Smooth muscle cell (in vitro differentiated cells): ENCODE measurements around the gene DENND2C. TPM values are rescaled to one million over a fixed set of nuclear protein-coding genes. Genes with fewer than 3 reads are reported as not detected.

Source experiments
- DNase-seq: peaks from one replicate; lab custom pipeline; 2025; ENCODE audit not compliant: unreplicated experiment; lab: John Stamatoyannopoulos, UW
- H2AFZ ChIP-seq: fragments of 200-600 bp; sonication (generic); 2 replicates; pipeline ENCODE4 v1.6.0; 2016; ENCODE audit warnings: antibody characterized with exemption, low read depth, mild to moderate bottlenecking
- H3F3A ChIP-seq: fragments of 200-600 bp; sonication (generic); 2 replicates; pipeline ENCODE4 v1.6.0; 2017; ENCODE audit warnings: antibody characterized with exemption, low read depth
- H3K27ac ChIP-seq: fragments of 200-600 bp; sonication (generic); 2 replicates; pipeline ENCODE4 v1.5.1; 2016; ENCODE audit warnings: low read depth, mild to moderate bottlenecking
- H3K27me3 ChIP-seq: fragments of 200-600 bp; sonication (generic); 2 replicates; pipeline ENCODE4 v1.6.1; 2016; ENCODE audit warnings: low read depth, mild to moderate bottlenecking
- H3K36me3 ChIP-seq: fragments of 200-600 bp; sonication (generic); 2 replicates; pipeline ENCODE4 v1.5.1; 2016; ENCODE audit warnings: low read depth
- H3K4me1 ChIP-seq: fragments of 200-600 bp; sonication (generic); 2 replicates; pipeline ENCODE4 v1.5.1; 2016; ENCODE audit warnings: low read depth
- H3K4me2 ChIP-seq: fragments of 200-600 bp; sonication (generic); 2 replicates; pipeline ENCODE4 v1.6.0; 2016; ENCODE audit warnings: mild to moderate bottlenecking
- H3K4me3 ChIP-seq: fragments of 200-600 bp; sonication (generic); 2 replicates; pipeline ENCODE4 v1.5.1; 2016; ENCODE audit warnings: mild to moderate bottlenecking
- H3K79me2 ChIP-seq: fragments of 200-600 bp; sonication (generic); 2 replicates; pipeline ENCODE4 v1.6.0; 2016; ENCODE audit warnings: low read depth, mild to moderate bottlenecking
- H3K9ac ChIP-seq: fragments of 200-600 bp; sonication (generic); 2 replicates; pipeline ENCODE4 v1.6.0; 2016; ENCODE audit warnings: low read depth
- H3K9me3 ChIP-seq: fragments of 200-600 bp; sonication (generic); replicated peaks from 2 replicates; pipeline ENCODE4 v1.5.1; 2016; ENCODE audit warnings: low read depth
- H4K20me1 ChIP-seq: fragments of 200-600 bp; sonication (generic); 2 replicates; pipeline ENCODE4 v1.6.0; 2016; ENCODE audit warnings: low read depth
- CTCF ChIP-seq: fragments of 200-600 bp; sonication (generic); IDR thresholded peaks from 2 replicates; pipeline ENCODE4 v1.5.1; 2017; ENCODE audit warnings: borderline replicate concordance, mild to moderate bottlenecking, antibody characterized with exemption; ENCODE audit not compliant: insufficient read depth, poor library complexity, severe bottlenecking
- WGBS: methylation state at CpG from one replicate; pipeline ENCODE4 v1.1.7; 2016; ENCODE audit warnings: low lambda C conversion rate; 5-methylcytosine and 5-hydroxymethylcytosine counted together
- polyA plus RNA-seq: library from polyadenylated mRNA; unstranded; fragments of >200 nt; fragmentation: Nextera tagmentation; extraction: Ambion mirVana; gene quantifications from 2 replicates; pipeline ENCODE4 v1.2.1, GENCODE V29; 2016
- total RNA-seq: library from RNA; depleted of rRNA; stranded (reverse); fragments of >200 nt; gene quantifications from 2 replicates; pipeline ENCODE4 v1.2.3, GENCODE V29; 2014

DENND2C gene
- total and polyA plus RNA-seq, 2 experiments from 2014 or later = 1.4 to 4.1 TPM

- no peaks in the 10 kb centered on the region for H3K79me2 ChIP-seq
- DNase-seq = no peak
- no peak overlapping the region for H3K4me3 ChIP-seq
- no peaks in the 10 kb centered on the region for H3K9me3 ChIP-seq
- H4K20me1 ChIP-seq = no peaks in the 10 kb centered on the region
- H3K27me3 ChIP-seq = no peaks in the 10 kb centered on the region
- 91% methylated on average over 2 of the region's 2 CpGs for WGBS
- no peak overlapping the region for H3K9ac ChIP-seq
- H3K4me1 ChIP-seq = no peaks in the 10 kb centered on the region
- H2AFZ ChIP-seq = no peak overlapping the region
- no peak overlapping the region for H3K4me2 ChIP-seq
- TF ChIP-seq CTCF = no peak
- no peaks in the 10 kb centered on the region for H3K36me3 ChIP-seq
- no peaks in the 10 kb centered on the region for H3F3A ChIP-seq
- H3K27ac ChIP-seq = no peak overlapping the region
Measured at GRCh38 chr1:114620419-114620818, 49.4 kb downstream of the DENND2C start.

GRCh38 chr1:114618606-114619005 is 51.2 kb downstream of the DENND2C start:
- no peak overlapping the region for H3K9ac ChIP-seq
- H3K36me3 ChIP-seq = no peaks in the 10 kb centered on the region
- no peaks in the 10 kb centered on the region for H3K27me3 ChIP-seq
- no peak overlapping the region for H3K4me3 ChIP-seq
- no peak for DNase-seq
- no peaks in the 10 kb centered on the region for H3K4me1 ChIP-seq
- TF ChIP-seq CTCF = no peak
- H3K27ac ChIP-seq = no peak overlapping the region
- no peaks in the 10 kb centered on the region for H3K79me2 ChIP-seq
- no peak overlapping the region for H3K4me2 ChIP-seq
- H2AFZ ChIP-seq = no peak overlapping the region
- no peaks in the 10 kb centered on the region for H3K9me3 ChIP-seq
- no peaks in the 10 kb centered on the region for H4K20me1 ChIP-seq
- H3F3A ChIP-seq = no peaks in the 10 kb centered on the region

DNA sequence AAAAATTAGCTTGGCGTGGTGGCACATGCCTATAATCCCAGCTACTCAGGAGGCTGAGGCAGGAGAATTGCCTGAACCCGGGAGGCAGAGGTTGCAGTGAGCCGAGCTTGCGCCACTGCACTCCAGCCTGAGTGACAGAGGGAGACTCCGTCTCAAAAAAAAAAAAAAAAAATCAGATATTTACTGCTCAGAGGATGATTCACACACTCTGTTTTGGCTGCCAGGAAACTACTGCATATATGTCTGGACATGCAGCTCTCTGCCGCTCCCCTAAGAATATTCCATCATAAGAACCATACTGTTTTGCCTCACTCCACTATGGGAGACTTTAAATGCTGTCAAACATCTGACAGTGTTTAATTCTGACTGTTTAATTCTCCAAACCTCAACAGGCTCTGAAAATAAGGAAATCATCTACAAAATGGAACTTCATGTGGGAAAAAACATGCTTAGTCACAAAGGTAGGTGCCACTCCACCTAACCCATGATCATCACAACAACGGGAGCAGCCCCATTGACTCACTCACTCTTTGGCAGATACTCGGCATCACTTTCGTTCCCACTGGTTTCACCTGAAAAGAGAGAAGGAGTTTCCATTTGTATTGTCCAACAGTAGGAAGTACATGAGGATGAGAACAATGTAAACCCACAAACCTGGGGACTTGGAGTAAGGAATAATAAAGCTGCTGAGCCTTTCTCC is 59.2 kb downstream of the DENND2C start:
- no peak for TF ChIP-seq CTCF
- H3K36me3 ChIP-seq = peaks cover 3% of the 10 kb centered on the region
- DNase-seq = no peak

GRCh38 chr1:114609826-114610225 is 60.0 kb downstream of the DENND2C start:
- Histone ChIP-seq H3K36me3 (peaks cover 3% of the 10 kb centered on the region), H3K27ac (peak overlapping the region; percentile 99), H3K9me3 (no peaks in the 10 kb centered on the region), H3K4me1 (no peaks in the 10 kb centered on the region), H3K9ac (no peak overlapping the region), H3K4me2 (no peak overlapping the region), H4K20me1 (no peaks in the 10 kb centered on the region), H3K4me3 (no peak overlapping the region), H3K27me3 (no peaks in the 10 kb centered on the region), H2AFZ (no peak overlapping the region), H3F3A (no peaks in the 10 kb centered on the region), H3K79me2 (no peaks in the 10 kb centered on the region)
- no peak for TF ChIP-seq CTCF
- 94% methylated on average over 2 of the region's 2 CpGs for WGBS
- DNase-seq = no peak

More for the DNA sequence above, 59.2 kb downstream of the DENND2C start:
- Histone ChIP-seq H3K4me2 (peak overlapping the region; percentile 71), H2AFZ (peak overlapping the region; percentile 92), H4K20me1 (no peaks in the 10 kb centered on the region), H3K27ac (peak overlapping the region; percentile 99), H3K27me3 (no peaks in the 10 kb centered on the region), H3K4me3 (no peak overlapping the region), H3K9ac (peak overlapping the region; percentile 89), H3K79me2 (no peaks in the 10 kb centered on the region), H3K9me3 (no peaks in the 10 kb centered on the region), H3F3A (no peaks in the 10 kb centered on the region), H3K4me1 (no peaks in the 10 kb centered on the region)
- WGBS = 66% methylated on average over 9 of the region's 9 CpGs
